KMS-11 (cell line): ENCODE data around the gene KBTBD3.

Experiments used
- H2AFZ ChIP-seq: fragments of 200-600 bp; sonication (generic); 2 replicates; pipeline ENCODE4 v1.6.1; 2016; ENCODE audit warnings: antibody characterized with exemption, mixed run types, low read depth
- H3K27ac ChIP-seq: fragments of 200-600 bp; sonication (generic); 2 replicates; pipeline ENCODE4 v1.6.1; 2016; ENCODE audit warnings: mild to moderate bottlenecking, mixed run types
- H3K27me3 ChIP-seq: fragments of 200-600 bp; sonication (generic); 2 replicates; pipeline ENCODE4 v1.6.1; 2017; ENCODE audit warnings: mild to moderate bottlenecking, low read depth, mixed run types, moderate library complexity; ENCODE audit not compliant: insufficient read depth
- H3K36me3 ChIP-seq: fragments of 200-600 bp; sonication (generic); 2 replicates; pipeline ENCODE4 v1.6.1; 2017; ENCODE audit warnings: mild to moderate bottlenecking, mixed run types; ENCODE audit not compliant: insufficient read depth
- H3K4me1 ChIP-seq: fragments of 200-600 bp; sonication (generic); 2 replicates; pipeline ENCODE4 v1.6.1; 2016; ENCODE audit warnings: mild to moderate bottlenecking, low read depth, mixed run types; ENCODE audit not compliant: poor library complexity, severe bottlenecking
- H3K4me2 ChIP-seq: fragments of 200-600 bp; sonication (generic); 2 replicates; pipeline ENCODE4 v1.7.0; 2016; ENCODE audit warnings: mild to moderate bottlenecking, mixed run types
- H3K4me3 ChIP-seq: fragments of 200-600 bp; sonication (generic); IDR thresholded peaks from 2 replicates; pipeline ENCODE4 v1.6.1; 2017; ENCODE audit warnings: low read depth, low read length, mixed read lengths; ENCODE audit not compliant: insufficient read depth
- H3K79me2 ChIP-seq: fragments of 200-600 bp; sonication (generic); 2 replicates; pipeline ENCODE4 v1.6.1; 2016; ENCODE audit warnings: low read depth, mixed run types; ENCODE audit not compliant: insufficient read depth
- H3K9ac ChIP-seq: fragments of 200-600 bp; sonication (generic); 2 replicates; pipeline ENCODE4 v1.6.1; 2016; ENCODE audit warnings: mild to moderate bottlenecking, mixed run types
- H4K20me1 ChIP-seq: fragments of 200-600 bp; sonication (generic); 2 replicates; pipeline ENCODE4 v1.6.1; 2016; ENCODE audit warnings: mild to moderate bottlenecking, mixed run types; ENCODE audit not compliant: insufficient read depth
- CTCF ChIP-seq: fragments of 200-600 bp; sonication (generic); conservative IDR thresholded peaks from 2 replicates; pipeline ENCODE4 v1.6.1; 2017; ENCODE audit warnings: low read depth, mild to moderate bottlenecking, antibody characterized with exemption, low read length, moderate library complexity, mixed read lengths

Gene KBTBD3

GRCh38 chr11:106086135-106086534 is 9.0 kb upstream of the KBTBD3 start:
- Histone ChIP-seq H3K36me3 (no peaks in the 10 kb centered on the region; the same call in 1 of the 2 replicates), H3K4me1 (peaks cover 16% of the 10 kb centered on the region), H3K27me3 (no peaks in the 10 kb centered on the region), H3K27ac (no peak overlapping the region), H4K20me1 (peaks cover 4% of the 10 kb centered on the region; the same call in 1 of the 2 replicates), H3K79me2 (peaks cover 29% of the 10 kb centered on the region), H2AFZ (no peak overlapping the region), H3K4me2 (no peak overlapping the region), H3K4me3 (no peak overlapping the region), H3K9ac (no peak overlapping the region)
- TF ChIP-seq CTCF = no peak

GRCh38 chr11:106082096-106082495 is 4.9 kb upstream of the KBTBD3 start:
- no peaks in the 10 kb centered on the region for H4K20me1 ChIP-seq
- TF ChIP-seq CTCF = no peak
- no peaks in the 10 kb centered on the region; the same call in 1 of the 2 replicates for H3K36me3 ChIP-seq
- H3K27me3 ChIP-seq = no peaks in the 10 kb centered on the region
- H3K79me2 ChIP-seq = peaks cover 31% of the 10 kb centered on the region
- H3K9ac ChIP-seq = no peak overlapping the region
- H3K27ac ChIP-seq = no peak overlapping the region
- peaks cover 30% of the 10 kb centered on the region for H3K4me1 ChIP-seq
- H3K4me2 ChIP-seq = no peak overlapping the region
- no peak overlapping the region for H3K4me3 ChIP-seq
- H2AFZ ChIP-seq = no peak overlapping the region

- H3K27ac ChIP-seq = peak within 1 kb of the TSS; percentile 85
- H4K20me1 ChIP-seq = no peaks in the 10 kb centered on the region
- peak within 1 kb of the TSS; percentile 94 for H3K9ac ChIP-seq
- H3K4me1 ChIP-seq = peaks cover 22% of the 10 kb centered on the region
- no peak within 1 kb of the TSS for H3K4me3 ChIP-seq
- no peaks in the 10 kb centered on the region; the same call in 1 of the 2 replicates for H3K36me3 ChIP-seq
- no peaks in the 10 kb centered on the region for H3K27me3 ChIP-seq
- peaks cover 25% of the 10 kb centered on the region for H3K79me2 ChIP-seq
- TF ChIP-seq CTCF = no peak
- peak within 1 kb of the TSS; percentile 69 for H2AFZ ChIP-seq
- peak within 1 kb of the TSS; percentile 73 for H3K4me2 ChIP-seq
These were observed 685 bp upstream of the KBTBD3 start, which contains the start of gene AASDHPPT for GRCh38 chr11:106077609-106078455. Gene AASDHPPT, plus strand, starts transcription at chr11:106077662. Its CDS starts 49 bp downstream, at chr11:106077711.

- peak overlapping the region; percentile 50 for H3K4me2 ChIP-seq
- no peaks in the 10 kb centered on the region; the same call in 1 of the 2 replicates for H3K36me3 ChIP-seq
- TF ChIP-seq CTCF = no peak
- no peaks in the 10 kb centered on the region for H4K20me1 ChIP-seq
- peak overlapping the region; percentile 50; the same call in 1 of the 2 replicates for H3K9ac ChIP-seq
- no peaks in the 10 kb centered on the region for H3K27me3 ChIP-seq
- peaks cover 21% of the 10 kb centered on the region; the same call in 1 of the 2 replicates for H3K79me2 ChIP-seq
- H3K4me3 ChIP-seq = no peak overlapping the region
- peaks cover 22% of the 10 kb centered on the region for H3K4me1 ChIP-seq
- H2AFZ ChIP-seq = peak overlapping the region; percentile 69
- peak overlapping the region; percentile 55 for H3K27ac ChIP-seq
These were observed 802 bp downstream of the KBTBD3 start for GRCh38 chr11:106076171-106076918.
